Measurements from ENCODE around the gene SLC34A3.

SLC34A3 gene

GRCh38 chr9:137186385-137186784 lies 44.3 kb upstream of the SLC34A3 start:
- no peak for DNase-seq (ENCODE audit: extremely low read depth, low read depth)
- no peak for TF ChIP-seq CTCF (IDR thresholded peaks at IDR 0.05; ENCODE audit: low read depth, low read length, missing control alignments)
- no peak overlapping the region for H3K4me3 ChIP-seq (replicated peaks; ENCODE audit: low read depth, low read length)

- peak overlapping the region; percentile 94 for H3K4me3 ChIP-seq (replicated peaks; ENCODE audit: low read depth, low read length)
- DNase-seq (ENCODE audit: extremely low read depth, low read depth): no peak
- TF ChIP-seq CTCF (IDR thresholded peaks at IDR 0.05; ENCODE audit: low read depth, low read length, missing control alignments): no peak
Measured at GRCh38 chr9:137187386-137187785, 43.3 kb upstream of the SLC34A3 start.

- no peak for TF ChIP-seq CTCF (IDR thresholded peaks at IDR 0.05; ENCODE audit: low read depth, low read length, missing control alignments)
- peak overlapping the region; percentile 94 for H3K4me3 ChIP-seq (replicated peaks; ENCODE audit: low read depth, low read length)
- DNase-seq (ENCODE audit: extremely low read depth, low read depth): no peak
Measured at GRCh38 chr9:137188086-137188489, 42.6 kb upstream of the SLC34A3 start.

GRCh38 chr9:137188490-137189296 lies 42.0 kb upstream of the SLC34A3 start, which contains the start of the genes ANAPC2 and SSNA1:
Gene ANAPC2, minus strand, starts transcription at chr9:137188560. Its CDS starts 28 bp downstream, at chr9:137188532.
Gene SSNA1, plus strand, starts transcription at chr9:137188676. Its CDS starts 51 bp downstream, at chr9:137188727.
- DNase-seq (ENCODE audit: extremely low read depth, low read depth): peak; percentile 75
- TF ChIP-seq CTCF (IDR thresholded peaks at IDR 0.05; ENCODE audit: low read depth, low read length, missing control alignments): peak; percentile 37

GRCh38 chr9:137189297-137190295 lies 41.1 kb upstream of the SLC34A3 start:
- TF ChIP-seq CTCF (IDR thresholded peaks at IDR 0.05; ENCODE audit: low read depth, low read length, missing control alignments): no peak
- no peak for DNase-seq (ENCODE audit: extremely low read depth, low read depth)
- H3K4me3 ChIP-seq (replicated peaks; ENCODE audit: low read depth, low read length): peak overlapping the region; percentile 94

More at GRCh38 chr9:137188490-137189296, 42.0 kb upstream of the SLC34A3 start, which contains the start of the genes ANAPC2 and SSNA1:
- peak within 1 kb of the TSS; percentile 94 for H3K4me3 ChIP-seq (replicated peaks; ENCODE audit: low read depth, low read length)

GRCh38 chr9:137190315-137190856 lies 40.3 kb upstream of the SLC34A3 start:
- TF ChIP-seq CTCF (IDR thresholded peaks at IDR 0.05; ENCODE audit: low read depth, low read length, missing control alignments): peak; percentile 4
- DNase-seq (ENCODE audit: extremely low read depth, low read depth): no peak
- H3K4me3 ChIP-seq (replicated peaks; ENCODE audit: low read depth, low read length): peak overlapping the region; percentile 94; the same call in 1 of the 2 replicates
